Ishikawa (cell line): ENCODE measurements around the gene NHEJ1.

Source experiments
- CEBPB ChIP-seq: IDR thresholded peaks from 2 replicates; pipeline ENCODE4 v1.6.1; 2012
- CREB1 ChIP-seq: IDR thresholded peaks from 2 replicates; pipeline ENCODE4 v1.6.1; 2012; ENCODE audit warnings: low read depth
- EGR1 ChIP-seq: IDR thresholded peaks from 2 replicates; pipeline ENCODE4 v1.6.1; 2012
- EP300 ChIP-seq: IDR thresholded peaks from 2 replicates; pipeline ENCODE4 v1.6.1; 2012; ENCODE audit warnings: borderline replicate concordance
- FOXM1 ChIP-seq: IDR thresholded peaks from 2 replicates; pipeline ENCODE4 v1.6.1; 2012; ENCODE audit warnings: low read depth, borderline replicate concordance
- NFIC ChIP-seq: IDR thresholded peaks from 2 replicates; pipeline ENCODE4 v1.6.1; 2012
- RAD21 ChIP-seq: IDR thresholded peaks from 2 replicates; pipeline ENCODE4 v1.6.1; 2012; ENCODE audit warnings: low read depth
- REST ChIP-seq: IDR thresholded peaks from 2 replicates; pipeline ENCODE4 v1.6.1; 2012; ENCODE audit warnings: low read depth, mild to moderate bottlenecking
- TAF1 ChIP-seq: IDR thresholded peaks from 2 replicates; pipeline ENCODE4 v1.6.1; 2012; ENCODE audit warnings: low read depth, mild to moderate bottlenecking
- TCF12 ChIP-seq: IDR thresholded peaks from 2 replicates; pipeline ENCODE4 v1.6.1; 2012; ENCODE audit warnings: low read depth
- TEAD4 ChIP-seq: IDR thresholded peaks from 2 replicates; pipeline ENCODE4 v1.6.1; 2012
- USF1 ChIP-seq: IDR thresholded peaks from 2 replicates; pipeline ENCODE4 v1.6.1; 2012
- YY1 ChIP-seq: IDR thresholded peaks from 2 replicates; pipeline ENCODE4 v1.6.1; 2012; ENCODE audit warnings: low read depth
- ZBTB7A ChIP-seq: IDR thresholded peaks from 2 replicates; pipeline ENCODE4 v1.6.1; 2012; ENCODE audit warnings: low read depth
- TF ChIP-seq, protein P1 (sequence below): IDR thresholded peaks from 2 replicates; pipeline ENCODE4 v1.6.1; 2012

Gene NHEJ1

DNA sequence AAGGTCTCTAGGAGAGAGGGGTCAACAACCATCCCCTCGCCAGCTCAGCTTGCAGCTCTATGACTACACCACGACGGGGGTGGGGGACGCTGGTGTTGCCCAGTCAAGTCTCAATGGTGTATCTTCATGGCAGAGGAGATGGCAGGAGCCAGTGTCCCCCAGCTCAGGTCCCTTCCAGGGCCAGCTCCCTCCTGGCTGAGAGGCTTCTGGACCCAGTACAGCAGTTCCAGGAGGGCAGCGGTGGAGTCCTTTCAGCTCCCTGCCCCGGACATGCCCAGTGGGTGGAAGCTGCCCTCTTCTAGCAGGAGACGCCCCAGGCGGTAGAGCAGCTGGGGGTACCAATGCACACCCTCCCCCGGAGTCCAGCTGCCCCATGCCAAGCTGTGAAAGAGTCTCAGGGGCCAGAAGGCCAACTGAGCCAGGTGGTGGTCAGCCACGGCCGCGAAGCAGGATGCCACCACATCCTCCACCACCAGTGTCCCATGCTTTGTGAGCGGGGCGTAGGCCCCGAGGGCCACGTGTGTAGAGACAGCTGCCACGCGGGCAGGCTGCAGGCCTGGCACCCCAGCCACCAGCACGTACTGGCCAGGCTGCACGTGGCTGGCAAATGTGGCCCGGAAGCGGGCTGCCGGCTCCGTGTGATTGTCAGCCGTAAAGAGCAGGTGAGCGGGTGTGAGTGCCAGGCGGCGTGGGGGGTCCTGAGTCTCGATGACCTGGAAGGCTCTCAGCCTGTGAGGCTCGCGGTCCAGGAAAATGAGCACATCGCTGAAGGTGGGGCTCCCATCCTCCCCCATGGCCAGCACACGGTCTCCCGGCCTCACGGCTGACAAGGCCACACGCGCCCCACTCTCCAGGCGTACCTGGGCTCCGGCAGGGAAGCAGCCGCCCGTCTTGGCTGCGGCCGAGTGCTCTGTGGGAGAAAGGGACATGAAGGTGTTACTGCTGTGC is 105.4 kb downstream of the NHEJ1 start:
- TF ChIP-seq CEBPB (no peak), EP300 (no peak)
- TF ChIP-seq, protein P1, sequence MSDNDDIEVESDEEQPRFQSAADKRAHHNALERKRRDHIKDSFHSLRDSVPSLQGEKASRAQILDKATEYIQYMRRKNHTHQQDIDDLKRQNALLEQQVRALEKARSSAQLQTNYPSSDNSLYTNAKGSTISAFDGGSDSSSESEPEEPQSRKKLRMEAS = no peak

DNA sequence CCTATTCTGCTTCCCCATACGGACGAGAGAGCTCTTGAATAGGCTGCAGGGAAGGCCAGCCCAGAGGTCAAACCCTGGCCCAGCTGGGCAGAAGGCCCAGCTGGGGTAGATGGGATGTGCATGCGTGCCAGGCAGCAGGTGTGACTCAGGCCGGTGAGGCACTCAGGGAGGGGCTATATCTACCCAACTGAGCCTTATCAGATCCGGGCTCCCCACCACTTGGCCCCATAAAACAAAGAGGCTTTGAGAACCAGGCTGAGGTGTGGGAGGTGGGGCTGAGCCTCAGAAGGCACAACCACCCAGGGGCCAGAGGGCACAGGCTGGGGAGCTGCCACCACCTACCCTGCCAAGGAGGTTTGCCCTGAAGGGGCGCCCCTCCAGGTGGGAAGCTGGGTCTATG is 111.3 kb downstream of the NHEJ1 start:
- no peak for TF ChIP-seq REST
- no peak for TF ChIP-seq NFIC
- TF ChIP-seq CEBPB = no peak
- no peak for TF ChIP-seq EP300
- no peak for TF ChIP-seq RAD21
- TF ChIP-seq YY1 = no peak
- no peak for TF ChIP-seq TCF12
- TF ChIP-seq TEAD4 = no peak
- TF ChIP-seq CREB1 = no peak
- TF ChIP-seq TAF1 = no peak
- TF ChIP-seq FOXM1 = no peak
- no peak for TF ChIP-seq USF1
- no peak for TF ChIP-seq ZBTB7A
- TF ChIP-seq, protein P1 = no peak
- TF ChIP-seq EGR1 = no peak

GRCh38 chr2:219045937-219046550 is 114.6 kb downstream of the NHEJ1 start:
- TF ChIP-seq REST (peak; percentile 98), FOXM1 (no peak)

DNA sequence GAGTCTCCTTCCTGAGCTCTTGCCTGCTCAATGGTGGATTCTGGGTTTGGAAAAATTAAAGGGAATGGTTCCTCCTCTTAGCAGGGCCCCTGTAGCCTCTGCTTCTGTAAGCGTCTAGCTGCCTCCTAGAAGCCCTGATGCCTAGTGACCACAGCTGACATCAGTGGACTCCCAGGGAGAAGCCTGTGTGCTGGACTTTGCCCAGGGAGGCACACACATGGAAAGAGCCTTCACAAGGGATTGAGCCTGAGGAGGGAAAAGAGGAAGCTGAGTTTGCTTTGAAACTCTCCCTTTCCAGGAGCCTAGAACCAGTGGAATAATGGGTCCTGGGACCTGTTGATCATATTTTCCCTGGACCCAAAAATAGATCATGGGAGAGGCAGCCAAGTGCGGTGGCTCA is 117.9 kb downstream of the NHEJ1 start:
- TF ChIP-seq CREB1 = no peak
- no peak for TF ChIP-seq RAD21
- no peak for TF ChIP-seq ZBTB7A
- no peak for TF ChIP-seq FOXM1
- TF ChIP-seq USF1 = no peak
- no peak for TF ChIP-seq CEBPB
- TF ChIP-seq, protein P1 = no peak
- no peak for TF ChIP-seq TCF12
- no peak for TF ChIP-seq NFIC
- TF ChIP-seq TAF1 = no peak
- TF ChIP-seq YY1 = no peak
- TF ChIP-seq EGR1 = no peak
- no peak for TF ChIP-seq EP300
- no peak for TF ChIP-seq TEAD4
- no peak for TF ChIP-seq REST
